Measurements from ENCODE around the gene LTA4H. TPM values are rescaled to one million over a fixed set of nuclear protein-coding genes. Genes with fewer than 3 reads are reported as not detected.

The LTA4H gene
- total and polyA plus RNA-seq, 4 donors: 59.7 to 93.3 (median 60.8) TPM

DNA sequence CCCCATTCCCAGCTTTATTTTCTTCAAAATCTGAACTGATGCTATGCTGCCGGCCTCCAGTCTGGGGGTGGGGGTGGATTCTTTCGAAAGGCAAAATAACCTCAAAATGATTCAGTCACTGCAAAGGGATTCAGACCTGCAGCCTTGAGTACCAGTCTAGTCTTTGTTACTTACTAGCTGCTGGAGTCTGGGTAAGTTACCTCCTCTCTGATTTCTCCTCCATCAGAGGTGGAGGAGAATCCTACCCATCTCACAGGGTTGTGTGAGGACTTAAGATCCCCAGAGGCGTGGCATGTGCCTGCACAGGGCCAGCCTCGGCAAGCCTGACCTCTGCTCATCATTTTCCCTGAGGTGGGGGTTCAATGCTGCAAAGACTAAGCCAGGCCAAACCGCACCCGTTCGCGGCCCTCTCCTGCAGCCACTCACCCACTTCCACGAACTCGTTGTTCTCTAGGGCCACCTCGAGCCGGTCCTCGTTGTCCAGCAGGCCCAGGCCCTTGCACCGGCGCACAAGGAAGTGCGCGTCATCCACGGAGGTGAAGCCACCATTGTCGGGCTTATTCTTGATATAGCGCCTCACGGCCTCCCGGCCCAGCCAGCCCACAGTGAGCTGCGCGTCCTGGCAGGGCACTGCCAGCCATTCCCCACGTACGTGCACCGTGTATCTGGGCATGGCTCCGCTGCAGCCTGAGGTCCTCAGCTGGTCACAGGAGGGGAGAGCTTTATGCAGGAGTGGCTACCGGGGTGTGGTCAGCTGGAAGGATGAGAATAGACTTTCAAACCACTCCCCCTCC, 40.0 kb downstream of the LTA4H start:
- H3K9me3 ChIP-seq (ENCODE audit: control insufficient read depth, insufficient read depth, low read length): no peaks in the 10 kb centered on the region
- DNase-seq (ENCODE audit: low read depth in 4 of 6, low spot score in 6 of 6): no peak
- H3K4me1 ChIP-seq (ENCODE audit: control insufficient read depth, insufficient read depth, low read length): no peaks in the 10 kb centered on the region
- no peak overlapping the region for H3K27ac ChIP-seq (ENCODE audit: low read depth, low read length)
- WGBS (ENCODE audit: insufficient coverage): 95% methylated on average over 25 of the region's 29 CpGs
- H3K27me3 ChIP-seq (ENCODE audit: control insufficient read depth, insufficient read depth, low read length): no peaks in the 10 kb centered on the region
- H3K36me3 ChIP-seq (ENCODE audit: control insufficient read depth, insufficient read depth, low read length): peaks cover 8% of the 10 kb centered on the region
- H3K4me3 ChIP-seq (ENCODE audit: low read depth, low read length): no peak overlapping the region

DNA sequence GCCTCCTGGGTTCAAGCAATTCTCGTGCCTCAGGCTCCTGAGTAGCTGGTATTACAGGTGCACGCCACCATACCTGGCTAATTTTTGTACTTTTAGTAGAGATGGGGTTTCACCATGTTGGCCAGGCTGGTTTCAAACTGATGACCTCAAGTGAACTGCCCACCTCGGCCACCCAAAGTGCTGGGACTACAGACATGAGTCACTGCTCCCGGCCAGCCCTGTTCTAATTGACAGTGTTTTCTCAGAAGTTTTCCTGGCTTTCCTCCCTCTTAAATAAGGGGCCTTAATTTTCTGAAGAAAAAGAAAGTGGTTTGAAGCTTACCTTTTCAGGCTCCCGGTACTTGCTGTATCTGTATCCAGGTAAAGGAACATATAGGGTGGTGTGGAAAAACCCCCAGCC, 40.9 kb downstream of the LTA4H start:
- DNase-seq (ENCODE audit: low read depth in 4 of 6, low spot score in 6 of 6): no peak
- H3K4me3 ChIP-seq (ENCODE audit: low read depth, low read length): no peak overlapping the region
- 97% methylated on average over 3 of the region's 5 CpGs for WGBS (ENCODE audit: insufficient coverage)
- no peaks in the 10 kb centered on the region for H3K4me1 ChIP-seq (ENCODE audit: control insufficient read depth, insufficient read depth, low read length)
- no peaks in the 10 kb centered on the region for H3K27me3 ChIP-seq (ENCODE audit: control insufficient read depth, insufficient read depth, low read length)
- H3K36me3 ChIP-seq (ENCODE audit: control insufficient read depth, insufficient read depth, low read length): peaks cover 3% of the 10 kb centered on the region
- no peaks in the 10 kb centered on the region for H3K9me3 ChIP-seq (ENCODE audit: control insufficient read depth, insufficient read depth, low read length)
- H3K27ac ChIP-seq (ENCODE audit: low read depth, low read length): no peak overlapping the region

GRCh38 chr12:95993907-95994306, 41.5 kb downstream of the LTA4H start:
- H3K27me3 ChIP-seq (ENCODE audit: control insufficient read depth, insufficient read depth, low read length): no peaks in the 10 kb centered on the region
- H3K9me3 ChIP-seq (ENCODE audit: control insufficient read depth, insufficient read depth, low read length): no peaks in the 10 kb centered on the region
- WGBS (ENCODE audit: insufficient coverage): 94% methylated on average over 6 of the region's 7 CpGs
- no peaks in the 10 kb centered on the region for H3K4me1 ChIP-seq (ENCODE audit: control insufficient read depth, insufficient read depth, low read length)
- peaks cover 3% of the 10 kb centered on the region for H3K36me3 ChIP-seq (ENCODE audit: control insufficient read depth, insufficient read depth, low read length)
- H3K27ac ChIP-seq (ENCODE audit: low read depth, low read length): no peak overlapping the region
- no peak overlapping the region for H3K4me3 ChIP-seq (ENCODE audit: low read depth, low read length)
- DNase-seq (ENCODE audit: low read depth in 4 of 6, low spot score in 6 of 6): no peak

DNA sequence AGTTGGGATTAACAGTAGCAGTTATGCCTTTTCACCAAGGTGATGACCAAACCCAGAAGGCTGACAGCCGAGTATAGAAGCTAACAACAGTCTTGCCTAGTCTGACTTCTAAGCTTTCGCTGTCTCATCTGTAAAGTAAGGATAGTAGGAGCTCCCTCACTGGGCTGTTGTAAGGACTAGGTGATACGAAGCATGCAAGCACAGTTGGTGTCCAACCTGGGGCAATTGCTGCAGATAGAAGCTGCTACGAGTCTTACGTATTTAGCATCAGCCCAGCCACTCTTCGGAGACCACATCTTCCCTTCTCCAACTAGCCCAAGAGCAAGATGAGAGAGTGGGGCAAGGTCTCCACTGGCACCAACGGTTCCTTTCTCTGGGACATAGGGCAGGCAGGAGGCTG, 45.3 kb downstream of the LTA4H start:
- WGBS (ENCODE audit: insufficient coverage): 77% methylated on average over 2 of the region's 7 CpGs
- H3K4me1 ChIP-seq (ENCODE audit: control insufficient read depth, insufficient read depth, low read length): no peaks in the 10 kb centered on the region
- H3K9me3 ChIP-seq (ENCODE audit: control insufficient read depth, insufficient read depth, low read length): no peaks in the 10 kb centered on the region
- DNase-seq (ENCODE audit: low read depth in 4 of 6, low spot score in 6 of 6): no peak
- H3K4me3 ChIP-seq (ENCODE audit: low read depth, low read length): no peak overlapping the region
- no peak overlapping the region for H3K27ac ChIP-seq (ENCODE audit: low read depth, low read length)
- no peaks in the 10 kb centered on the region for H3K36me3 ChIP-seq (ENCODE audit: control insufficient read depth, insufficient read depth, low read length)
- no peaks in the 10 kb centered on the region for H3K27me3 ChIP-seq (ENCODE audit: control insufficient read depth, insufficient read depth, low read length)

GRCh38 chr12:95989504-95990123, 45.8 kb downstream of the LTA4H start:
- Histone ChIP-seq H3K4me1 (ENCODE audit: control insufficient read depth, insufficient read depth, low read length) (no peaks in the 10 kb centered on the region), H3K27ac (ENCODE audit: low read depth, low read length) (no peak overlapping the region), H3K36me3 (ENCODE audit: control insufficient read depth, insufficient read depth, low read length) (no peaks in the 10 kb centered on the region), H3K4me3 (ENCODE audit: low read depth, low read length) (no peak overlapping the region), H3K9me3 (ENCODE audit: control insufficient read depth, insufficient read depth, low read length) (no peaks in the 10 kb centered on the region), H3K27me3 (ENCODE audit: control insufficient read depth, insufficient read depth, low read length) (no peaks in the 10 kb centered on the region)
- DNase-seq (ENCODE audit: low read depth in 4 of 6, low spot score in 6 of 6): no peak
- WGBS (ENCODE audit: insufficient coverage): 82% methylated on average over 3 of the region's 4 CpGs

DNA sequence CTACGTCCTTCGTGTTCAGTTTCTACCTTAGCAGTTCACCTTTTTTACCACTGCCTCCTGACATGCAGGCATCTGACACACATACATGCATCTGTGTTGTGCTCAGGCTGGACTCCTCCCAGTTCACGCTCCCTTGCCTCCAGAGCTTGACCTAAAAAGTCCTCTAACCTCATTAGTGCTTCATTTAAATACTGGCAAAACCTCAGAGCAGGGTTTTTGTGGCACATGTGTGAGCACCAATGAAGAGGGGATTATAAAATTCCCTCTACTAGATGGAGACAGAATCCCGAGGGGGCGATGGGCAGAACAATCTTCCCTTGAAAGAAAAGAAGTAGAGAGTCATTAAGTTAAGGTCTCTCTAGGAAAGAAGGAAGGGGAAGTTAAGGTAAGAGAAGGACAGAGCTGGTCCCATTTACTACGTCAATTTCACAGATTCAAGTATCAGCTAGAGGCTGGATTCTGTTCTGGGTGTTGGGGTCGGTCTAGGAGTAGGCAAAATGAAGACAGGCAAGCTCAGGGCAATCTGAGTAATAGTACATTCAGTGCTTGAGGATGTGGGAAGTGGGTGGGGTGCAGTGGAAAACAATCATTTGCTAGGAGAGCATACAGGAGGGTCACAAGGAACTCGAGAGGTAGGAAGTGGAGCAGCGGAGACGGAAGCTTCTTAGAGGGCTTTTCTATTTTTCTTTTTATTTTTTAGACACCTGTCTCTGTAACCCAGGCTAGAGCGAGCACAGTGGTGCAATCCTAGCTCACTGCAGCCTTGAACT, 46.7 kb downstream of the LTA4H start:
- DNase-seq (ENCODE audit: low read depth in 4 of 6, low spot score in 6 of 6): no peak
- H3K9me3 ChIP-seq (ENCODE audit: control insufficient read depth, insufficient read depth, low read length): no peaks in the 10 kb centered on the region
- H3K36me3 ChIP-seq (ENCODE audit: control insufficient read depth, insufficient read depth, low read length): no peaks in the 10 kb centered on the region
- WGBS (ENCODE audit: insufficient coverage): 82% methylated on average over 7 of the region's 11 CpGs
- no peak overlapping the region for H3K27ac ChIP-seq (ENCODE audit: low read depth, low read length)
- H3K4me3 ChIP-seq (ENCODE audit: low read depth, low read length): no peak overlapping the region
- H3K27me3 ChIP-seq (ENCODE audit: control insufficient read depth, insufficient read depth, low read length): no peaks in the 10 kb centered on the region
- H3K4me1 ChIP-seq (ENCODE audit: control insufficient read depth, insufficient read depth, low read length): no peaks in the 10 kb centered on the region

DNA sequence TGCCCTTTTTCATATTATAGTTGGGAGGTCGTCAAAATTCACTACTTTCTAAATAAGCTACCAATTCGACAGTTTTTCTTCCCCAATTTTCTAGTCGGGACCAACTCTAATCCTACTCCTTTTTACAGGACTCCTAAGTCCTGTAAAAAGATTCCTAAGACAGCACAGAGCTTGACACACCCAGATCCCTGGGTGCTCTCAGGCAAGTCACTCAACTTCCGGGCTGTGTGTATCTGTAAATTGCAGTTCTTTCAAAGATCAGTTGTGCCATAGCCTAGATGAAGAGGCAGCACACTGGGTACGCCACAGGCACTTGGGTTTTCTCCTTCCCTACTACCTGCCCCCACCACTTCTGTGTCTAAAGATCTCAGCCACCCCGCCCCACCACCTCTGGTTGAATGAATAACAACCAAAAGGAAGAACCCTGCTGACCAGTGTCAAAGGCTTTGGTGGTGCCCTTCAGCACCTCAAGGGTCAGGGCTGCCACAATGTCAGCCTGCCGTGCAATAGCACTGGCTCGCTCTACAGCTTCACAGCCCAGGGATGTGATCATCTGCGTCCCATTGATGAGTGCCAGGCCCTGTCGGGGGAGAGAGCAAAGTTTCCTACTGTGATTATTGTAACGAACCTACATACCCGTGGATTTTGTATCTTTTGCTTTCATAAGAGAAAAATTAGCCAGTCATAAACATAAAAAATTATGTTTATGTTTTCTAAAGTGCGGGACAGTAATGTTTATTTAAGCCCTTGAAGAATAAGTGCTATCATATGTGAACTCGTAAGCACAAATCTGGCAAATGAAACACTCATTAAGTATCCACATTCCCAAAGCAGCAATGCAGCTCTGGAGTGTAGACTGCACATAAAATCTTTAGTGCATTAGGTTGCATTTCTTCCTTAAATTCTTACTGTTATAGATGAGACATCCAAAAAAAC, 48.5 kb downstream of the LTA4H start:
- Histone ChIP-seq H3K4me1 (ENCODE audit: control insufficient read depth, insufficient read depth, low read length) (no peaks in the 10 kb centered on the region), H3K4me3 (ENCODE audit: low read depth, low read length) (no peak overlapping the region), H3K27ac (ENCODE audit: low read depth, low read length) (no peak overlapping the region), H3K27me3 (ENCODE audit: control insufficient read depth, insufficient read depth, low read length) (no peaks in the 10 kb centered on the region), H3K36me3 (ENCODE audit: control insufficient read depth, insufficient read depth, low read length) (no peaks in the 10 kb centered on the region), H3K9me3 (ENCODE audit: control insufficient read depth, insufficient read depth, low read length) (no peaks in the 10 kb centered on the region)
- 70% methylated on average over 8 of the region's 14 CpGs for WGBS (ENCODE audit: insufficient coverage)
- DNase-seq (ENCODE audit: low read depth in 4 of 6, low spot score in 6 of 6): peak in 1 of 6 donors; percentile 48

DNA sequence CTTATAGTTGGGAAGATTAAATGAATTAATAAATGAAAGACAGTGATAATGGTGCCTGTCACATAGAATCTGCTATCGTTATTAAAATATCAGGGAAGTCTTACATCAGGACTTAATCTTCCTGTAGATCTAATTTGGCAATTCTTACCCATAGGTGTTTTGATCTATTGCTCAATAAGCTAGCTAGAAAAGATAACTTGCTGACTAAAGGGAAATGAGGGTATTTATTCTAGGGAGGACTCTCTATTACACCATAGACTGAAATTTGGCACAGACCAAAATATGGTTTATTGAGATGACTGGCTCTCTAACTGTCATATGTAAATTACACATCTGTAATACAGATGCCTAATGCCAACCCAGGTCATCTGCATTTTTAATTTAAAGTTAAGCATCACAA, 50.7 kb downstream of the LTA4H start:
- Histone ChIP-seq H3K36me3 (ENCODE audit: control insufficient read depth, insufficient read depth, low read length) (no peaks in the 10 kb centered on the region), H3K4me3 (ENCODE audit: low read depth, low read length) (no peak overlapping the region)
- WGBS (ENCODE audit: insufficient coverage): no CpG with 5 or more reads among the region's 1 CpG

DNA sequence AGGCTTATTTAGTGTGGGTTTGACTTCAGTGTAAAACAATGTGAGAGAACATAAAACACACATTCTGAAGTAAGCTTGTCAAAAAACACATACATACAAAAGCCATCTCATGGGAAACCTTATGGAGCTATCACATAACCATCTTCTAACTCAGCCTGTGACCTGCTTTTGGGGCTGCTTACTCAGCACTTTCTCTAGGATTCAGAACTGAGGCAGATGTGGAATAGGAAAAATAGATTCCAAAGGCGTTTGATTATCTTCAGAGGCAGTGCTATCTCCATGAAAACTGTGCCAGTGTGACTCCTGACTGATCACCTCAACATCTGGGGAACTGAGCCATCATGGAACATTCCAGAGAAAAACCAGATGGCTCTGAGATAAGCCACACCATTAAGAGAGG, 52.8 kb downstream of the LTA4H start:
- no CpG with 5 or more reads among the region's 1 CpG for WGBS (ENCODE audit: insufficient coverage)
- no peak for DNase-seq (ENCODE audit: low read depth in 4 of 6, low spot score in 6 of 6)
- H3K9me3 ChIP-seq (ENCODE audit: control insufficient read depth, insufficient read depth, low read length): no peaks in the 10 kb centered on the region
- H3K4me1 ChIP-seq (ENCODE audit: control insufficient read depth, insufficient read depth, low read length): no peaks in the 10 kb centered on the region
- no peaks in the 10 kb centered on the region for H3K27me3 ChIP-seq (ENCODE audit: control insufficient read depth, insufficient read depth, low read length)
- no peak overlapping the region for H3K4me3 ChIP-seq (ENCODE audit: low read depth, low read length)
- no peaks in the 10 kb centered on the region for H3K36me3 ChIP-seq (ENCODE audit: control insufficient read depth, insufficient read depth, low read length)
- no peak overlapping the region for H3K27ac ChIP-seq (ENCODE audit: low read depth, low read length)

More for the DNA sequence above, 50.7 kb downstream of the LTA4H start:
- DNase-seq (ENCODE audit: low read depth in 4 of 6, low spot score in 6 of 6): no peak
- Histone ChIP-seq H3K9me3 (ENCODE audit: control insufficient read depth, insufficient read depth, low read length) (no peaks in the 10 kb centered on the region), H3K27ac (ENCODE audit: low read depth, low read length) (no peak overlapping the region), H3K27me3 (ENCODE audit: control insufficient read depth, insufficient read depth, low read length) (no peaks in the 10 kb centered on the region), H3K4me1 (ENCODE audit: control insufficient read depth, insufficient read depth, low read length) (no peaks in the 10 kb centered on the region)
